PFSK-1 (cell line): ENCODE measurements around the gene NKAIN4.

ENCODE experiments used
- FOXP2 ChIP-seq: optimal IDR thresholded peaks from 2 replicates; pipeline ENCODE3; 2011; ENCODE audit warnings: borderline replicate concordance, control low read depth, inconsistent platforms; ENCODE audit not compliant: insufficient read depth; ENCODE audit errors: extremely low read length, extremely low read depth
- POLR2AphosphoS5 ChIP-seq: IDR thresholded peaks from 2 replicates; pipeline ENCODE4 v1.6.1; 2012; ENCODE audit warnings: low read depth, mild to moderate bottlenecking, control low read depth, low read length, moderate library complexity
- SIN3A ChIP-seq: IDR thresholded peaks from 2 replicates; pipeline ENCODE4 v1.6.1; 2012; ENCODE audit warnings: mild to moderate bottlenecking, low read length, moderate library complexity, borderline replicate concordance; ENCODE audit not compliant: insufficient read depth
- TAF1 ChIP-seq: IDR thresholded peaks from 2 replicates; pipeline ENCODE4 v1.6.1; 2012; ENCODE audit warnings: low read length, control low read depth, borderline replicate concordance; ENCODE audit not compliant: insufficient read depth
- TF ChIP-seq, protein P1 (sequence below), 2 experiments: IDR thresholded peaks; 2 replicates each; pipeline versions ENCODE4 v1.6.1 to v1.8.0; 2011 to 2012; ENCODE audit warnings: low read depth in 2 of 2, low read length in 2 of 2, control low read depth in 1 of 2, inconsistent platforms in 1 of 2, mild to moderate bottlenecking in 1 of 2, moderate library complexity in 1 of 2; ENCODE audit not compliant: insufficient read depth in 1 of 2

NKAIN4 gene

DNA sequence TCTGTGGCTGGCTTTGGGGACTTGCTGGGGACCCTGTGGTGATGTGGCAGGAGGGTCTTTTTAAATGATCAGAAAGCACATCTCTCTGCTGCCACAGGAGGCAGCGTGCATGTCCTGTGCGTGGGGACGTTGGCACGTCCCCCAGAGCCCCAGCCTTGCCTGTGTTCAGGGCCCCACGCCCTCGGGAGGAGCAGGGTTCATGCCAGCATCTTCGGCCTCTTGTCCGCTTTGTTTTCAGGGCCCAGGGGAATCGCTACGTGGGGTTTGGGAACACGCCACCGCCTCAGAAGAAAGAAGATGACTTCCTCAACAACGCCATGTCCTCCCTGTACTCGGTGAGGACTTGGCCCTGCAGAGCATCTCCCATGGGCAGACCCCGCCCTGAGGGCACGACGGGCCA, 24.4 kb upstream of the NKAIN4 start:
- TF ChIP-seq TAF1 (no peak), POLR2AphosphoS5 (no peak)
- TF ChIP-seq, protein P1, sequence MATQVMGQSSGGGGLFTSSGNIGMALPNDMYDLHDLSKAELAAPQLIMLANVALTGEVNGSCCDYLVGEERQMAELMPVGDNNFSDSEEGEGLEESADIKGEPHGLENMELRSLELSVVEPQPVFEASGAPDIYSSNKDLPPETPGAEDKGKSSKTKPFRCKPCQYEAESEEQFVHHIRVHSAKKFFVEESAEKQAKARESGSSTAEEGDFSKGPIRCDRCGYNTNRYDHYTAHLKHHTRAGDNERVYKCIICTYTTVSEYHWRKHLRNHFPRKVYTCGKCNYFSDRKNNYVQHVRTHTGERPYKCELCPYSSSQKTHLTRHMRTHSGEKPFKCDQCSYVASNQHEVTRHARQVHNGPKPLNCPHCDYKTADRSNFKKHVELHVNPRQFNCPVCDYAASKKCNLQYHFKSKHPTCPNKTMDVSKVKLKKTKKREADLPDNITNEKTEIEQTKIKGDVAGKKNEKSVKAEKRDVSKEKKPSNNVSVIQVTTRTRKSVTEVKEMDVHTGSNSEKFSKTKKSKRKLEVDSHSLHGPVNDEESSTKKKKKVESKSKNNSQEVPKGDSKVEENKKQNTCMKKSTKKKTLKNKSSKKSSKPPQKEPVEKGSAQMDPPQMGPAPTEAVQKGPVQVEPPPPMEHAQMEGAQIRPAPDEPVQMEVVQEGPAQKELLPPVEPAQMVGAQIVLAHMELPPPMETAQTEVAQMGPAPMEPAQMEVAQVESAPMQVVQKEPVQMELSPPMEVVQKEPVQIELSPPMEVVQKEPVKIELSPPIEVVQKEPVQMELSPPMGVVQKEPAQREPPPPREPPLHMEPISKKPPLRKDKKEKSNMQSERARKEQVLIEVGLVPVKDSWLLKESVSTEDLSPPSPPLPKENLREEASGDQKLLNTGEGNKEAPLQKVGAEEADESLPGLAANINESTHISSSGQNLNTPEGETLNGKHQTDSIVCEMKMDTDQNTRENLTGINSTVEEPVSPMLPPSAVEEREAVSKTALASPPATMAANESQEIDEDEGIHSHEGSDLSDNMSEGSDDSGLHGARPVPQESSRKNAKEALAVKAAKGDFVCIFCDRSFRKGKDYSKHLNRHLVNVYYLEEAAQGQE (IDR thresholded peaks at IDR 0.05; ENCODE audit: insufficient read depth in 1 of 2, low read depth in 2 of 2, low read length in 2 of 2) = no peak

DNA sequence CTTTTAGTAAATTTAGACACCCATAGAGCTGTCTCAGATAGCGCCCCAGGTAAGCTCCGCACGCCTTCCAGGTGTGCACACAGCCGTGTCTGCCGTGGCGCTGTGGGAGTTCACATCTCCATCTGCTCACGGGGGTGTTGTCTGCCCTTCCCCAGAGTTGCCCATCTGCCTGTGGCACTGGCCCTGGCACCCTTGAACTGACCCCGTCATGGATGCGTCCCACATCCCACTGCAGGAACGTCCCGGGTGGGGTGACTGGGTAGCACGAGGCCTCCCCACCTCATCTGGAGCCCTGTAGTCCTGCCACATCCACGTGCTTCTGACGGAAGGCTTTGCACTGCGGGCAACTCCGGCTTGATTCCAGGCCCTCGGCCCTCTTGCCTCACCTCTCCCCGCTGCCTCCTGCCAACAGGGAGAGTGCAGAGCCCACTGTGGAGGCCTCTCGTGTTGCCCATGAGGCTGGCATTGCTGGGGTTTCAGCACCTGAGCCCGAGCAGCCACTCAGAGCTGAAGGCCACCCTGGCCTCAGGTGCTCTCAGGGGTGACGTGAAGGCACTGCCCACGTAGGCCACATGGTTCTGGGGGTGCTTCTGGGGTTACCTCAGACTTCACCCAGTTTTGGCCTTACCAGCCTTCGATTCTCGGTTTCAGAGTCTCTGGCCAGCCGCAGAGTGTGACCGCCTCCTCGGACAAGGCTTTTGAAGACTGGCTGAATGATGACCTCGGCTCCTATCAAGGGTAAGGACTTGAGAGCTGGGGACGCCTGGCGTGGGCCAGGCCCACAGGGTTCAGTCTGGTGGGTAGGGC, 23.4 kb upstream of the NKAIN4 start:
- TF ChIP-seq TAF1 (no peak), FOXP2 (no peak), SIN3A (no peak), POLR2AphosphoS5 (no peak)
- TF ChIP-seq, protein P1 (IDR thresholded peaks at IDR 0.05; ENCODE audit: insufficient read depth in 1 of 2, low read depth in 2 of 2, low read length in 2 of 2) = no peak

DNA sequence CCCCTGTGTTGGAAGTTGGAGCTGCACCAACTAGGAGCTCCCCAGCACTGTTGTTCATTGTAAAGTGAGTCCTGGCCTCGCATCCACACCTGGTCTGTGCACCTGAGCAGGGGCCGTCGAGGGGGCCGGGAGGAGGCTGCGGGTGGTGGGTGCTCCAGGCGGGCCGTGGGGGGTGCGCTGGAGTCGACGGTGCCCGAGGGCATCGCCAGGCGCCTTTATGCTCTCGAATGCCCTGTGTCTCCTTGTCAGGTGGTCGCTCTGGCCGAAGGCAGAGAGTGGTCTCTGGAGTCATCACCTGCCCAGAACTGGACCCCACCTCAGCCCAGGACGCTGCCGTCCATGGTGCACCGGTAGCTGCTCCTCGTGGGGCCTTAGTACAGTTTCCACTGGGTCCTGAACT, 22.7 kb upstream of the NKAIN4 start:
- TF ChIP-seq, protein P1 (IDR thresholded peaks at IDR 0.05; ENCODE audit: insufficient read depth in 1 of 2, low read depth in 2 of 2, low read length in 2 of 2) = no peak
- no peak for TF ChIP-seq FOXP2
- TF ChIP-seq TAF1 = no peak
- no peak for TF ChIP-seq POLR2AphosphoS5
- TF ChIP-seq SIN3A = no peak

DNA sequence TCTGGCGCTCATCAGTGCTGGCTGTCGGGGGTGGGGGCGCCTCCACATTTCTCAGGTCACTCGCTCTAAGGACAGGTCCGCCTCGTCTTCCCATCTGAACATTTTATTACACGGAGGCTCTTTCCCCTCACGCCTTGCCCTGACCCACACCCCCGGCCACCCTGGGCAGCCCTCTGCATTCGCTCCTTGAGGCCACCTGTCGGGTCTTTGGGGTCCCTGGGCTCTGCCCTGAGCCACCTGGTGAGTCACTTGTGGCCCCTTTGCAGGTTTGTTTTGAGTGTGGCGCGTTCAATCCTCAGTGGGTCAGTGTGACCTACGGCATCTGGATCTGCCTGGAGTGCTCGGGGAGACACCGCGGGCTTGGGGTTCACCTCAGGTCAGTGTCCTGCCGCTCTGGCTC, 21.6 kb upstream of the NKAIN4 start:
- TF ChIP-seq SIN3A (no peak), POLR2AphosphoS5 (no peak), TAF1 (no peak), FOXP2 (no peak)
- TF ChIP-seq, protein P1 (IDR thresholded peaks at IDR 0.05; ENCODE audit: insufficient read depth in 1 of 2, low read depth in 2 of 2, low read length in 2 of 2) = no peak
